GM12878 (cell line): ENCODE measurements around the gene ANKRD6. TPM values are rescaled to one million over a fixed set of nuclear protein-coding genes. Genes with fewer than 3 reads are reported as not detected.

Experiments
- ASH2L ChIP-seq: fragments of 300-600, 200-600 bp; sonication (generic); IDR thresholded peaks from 2 replicates; pipeline ENCODE4 v1.6.1; 2017; ENCODE audit warnings: low read depth, mild to moderate bottlenecking, borderline replicate concordance
- CBFB ChIP-seq: IDR thresholded peaks from 2 replicates; pipeline ENCODE4 v1.6.1; 2016; ENCODE audit warnings: antibody characterized with exemption, low read depth
- CUX1 ChIP-seq: IDR thresholded peaks from 2 replicates; pipeline ENCODE4 v1.6.1; 2012; ENCODE audit warnings: improper control_type of control experiment, low read depth, low read length; ENCODE audit not compliant: insufficient replicate concordance
- E2F8 ChIP-seq: fragments of 450-650 bp; IDR thresholded peaks from 2 replicates; pipeline ENCODE4 v1.6.1; 2018; ENCODE audit warnings: mild to moderate bottlenecking, low read depth, moderate library complexity; ENCODE audit not compliant: partially characterized antibody
- FOS ChIP-seq: IDR thresholded peaks from 3 replicates; pipeline ENCODE4 v1.6.1; 2011; ENCODE audit warnings: borderline replicate concordance; ENCODE audit not compliant: insufficient read length; ENCODE audit errors: extremely low read depth
- HDGF ChIP-seq: fragments of 450-650 bp; IDR thresholded peaks from 2 replicates; pipeline ENCODE4 v1.6.1; 2016; ENCODE audit warnings: antibody characterized with exemption
- KDM1A ChIP-seq: fragments of 200-600 bp; sonication (generic); IDR thresholded peaks from 2 replicates; pipeline ENCODE4 v1.6.1; 2016; ENCODE audit warnings: borderline replicate concordance
- MEF2B ChIP-seq: fragments of 450-650 bp; IDR thresholded peaks from 2 replicates; pipeline ENCODE4 v1.6.1; 2018; ENCODE audit warnings: mild to moderate bottlenecking, moderate library complexity; ENCODE audit not compliant: partially characterized antibody, poor library complexity, severe bottlenecking
- POLR2A ChIP-seq: IDR thresholded peaks from 2 replicates; pipeline ENCODE4 v1.6.1; 2011; ENCODE audit warnings: low read depth, mild to moderate bottlenecking, low read length
- SP1 ChIP-seq: IDR thresholded peaks from one replicate; pipeline ENCODE4 v1.6.1; 2011; ENCODE audit warnings: low read depth, low read length
- STAT1 ChIP-seq: fragments of 450-650 bp; conservative IDR thresholded peaks from 2 replicates; pipeline ENCODE4 v1.6.1; 2014; ENCODE audit warnings: antibody characterized with exemption, mild to moderate bottlenecking
- STAT3 ChIP-seq: IDR thresholded peaks from 2 replicates; pipeline ENCODE4 v1.6.1; 2011; ENCODE audit warnings: low read depth, low read length, improper control_type of control experiment
- TCF12 ChIP-seq: IDR thresholded peaks from 2 replicates; pipeline ENCODE4 v1.6.1; 2011; ENCODE audit warnings: low read depth, mild to moderate bottlenecking, low read length
- ZBTB33 ChIP-seq: fragments of 450-650 bp; IDR thresholded peaks from 2 replicates; pipeline ENCODE4 v1.6.1; 2017; ENCODE audit warnings: mild to moderate bottlenecking
- ZSCAN29 ChIP-seq: fragments of 450-650 bp; IDR thresholded peaks from 2 replicates; pipeline ENCODE4 v1.6.1; 2017; ENCODE audit warnings: mild to moderate bottlenecking, moderate library complexity
- polyA plus RNA-seq, 11 experiments: library from polyadenylated mRNA; depleted of rRNA in 4 of 11; unstranded in 6 of 11; stranded (reverse) in 5 of 11; fragments of >200 nt; fragmentation: Nextera tagmentation in 4 of 11; fragmentation: Illumina TruSeq in 1 of 11; extraction: Ambion mirVana in 4 of 11; extraction: Trizol in 1 of 11; gene quantifications; 1 replicate in 1 of 11; 2 replicates in 10 of 11; pipeline versions ENCODE4 v1.2.1 to v1.2.3, GENCODE V29; 2011 to 2016; ENCODE audit warnings: inconsistent platforms in 2 of 11, missing spikeins in 2 of 11, low read depth in 1 of 11
- total RNA-seq, 4 experiments: library from RNA; depleted of rRNA in 3 of 4; stranded (reverse); fragments of >200 nt in 3 of 4; fragmentation: Illumina TruSeq in 1 of 4; extraction: Trizol in 1 of 4; gene quantifications; 2 replicates each; pipeline versions ENCODE4 v1.2.1 to v1.2.3, GENCODE V29; 2013 to 2021

Gene ANKRD6
- total and polyA plus RNA-seq, 10 of the 15 experiments (the other 5 are each of a cell fraction or from before 2014, with no cell fraction given): 0.03 to 0.90 (median 0.38) TPM

- TF ChIP-seq ASH2L (0 out of 2 replicates have a peak, but pooled peaks have one; percentile 25), SP1 (no peak), ZSCAN29 (no peak), HDGF (no peak), FOS (no peak), TCF12 (no peak), MEF2B (no peak), E2F8 (no peak), STAT3 (no peak), ZBTB33 (no peak), CUX1 (no peak), POLR2A (peak; percentile 66), CBFB (no peak), KDM1A (no peak), STAT1 (no peak)
These were observed 20.6 kb upstream of the ANKRD6 start, which contains the start of gene RRAGD (continued) for GRCh38 chr6:89412071-89413005.
